DND-41 (cell line): ENCODE data around the gene DDX18.

Experiments
- ATAC-seq: fragments of 200-7000 bp; cut with Tn5 transposase; 3 replicates; pipeline ENCODE4 v1.9.1; 2021; ENCODE audit warnings: low read depth; ENCODE audit not compliant: insufficient read depth
- DNase-seq: peaks from one replicate; pipeline ENCODE4 v3.0.0-alpha.2; 2020
- H2AFZ ChIP-seq: 2 replicates; pipeline ENCODE4 v1.6.0; 2012; ENCODE audit warnings: low read depth, low read length
- H3K27ac ChIP-seq: 2 replicates; pipeline ENCODE4 v1.5.1; 2012; ENCODE audit warnings: low read length, inconsistent platforms
- H3K27me3 ChIP-seq: fragments of 200-600 bp; sonication (generic); 2 replicates; pipeline ENCODE4 v1.6.0; 2012; ENCODE audit warnings: low read length, mild to moderate bottlenecking, inconsistent platforms; ENCODE audit not compliant: insufficient read depth, poor library complexity
- H3K36me3 ChIP-seq: 2 replicates; pipeline ENCODE4 v1.5.1; 2012; ENCODE audit warnings: low read length, inconsistent platforms; ENCODE audit not compliant: insufficient read depth
- H3K4me1 ChIP-seq: 2 replicates; pipeline ENCODE4 v1.5.1; 2012; ENCODE audit warnings: mild to moderate bottlenecking, low read length; ENCODE audit not compliant: insufficient read depth
- H3K4me2 ChIP-seq: 2 replicates; pipeline ENCODE4 v1.6.0; 2012; ENCODE audit warnings: mild to moderate bottlenecking, moderate library complexity, low read length, inconsistent platforms; ENCODE audit not compliant: insufficient read depth
- H3K4me3 ChIP-seq, 2 experiments: fragments of 200-600 bp in 1 of 2; shearing (Covaris generic) in 1 of 2; 2 replicates each; pipeline ENCODE4 v1.5.1; 2012 to 2016; ENCODE audit warnings: inconsistent platforms in 2 of 2, low read length in 2 of 2, mild to moderate bottlenecking in 2 of 2, low read depth in 1 of 2, moderate library complexity in 1 of 2
- H3K79me2 ChIP-seq: 2 replicates; pipeline ENCODE4 v1.6.0; 2012; ENCODE audit warnings: low read length, inconsistent platforms; ENCODE audit not compliant: insufficient read depth
- H3K9ac ChIP-seq: 2 replicates; pipeline ENCODE4 v1.6.0; 2012; ENCODE audit warnings: low read depth, mild to moderate bottlenecking, inconsistent platforms, low read length, moderate library complexity
- H3K9me3 ChIP-seq: 2 replicates; pipeline ENCODE4 v1.5.1; 2012; ENCODE audit warnings: low read length, moderate library complexity, mild to moderate bottlenecking, inconsistent platforms; ENCODE audit not compliant: insufficient read depth, severe bottlenecking
- H4K20me1 ChIP-seq: 2 replicates; pipeline ENCODE4 v1.6.0; 2012; ENCODE audit warnings: low read length; ENCODE audit not compliant: insufficient read depth
- EZH2 ChIP-seq: IDR thresholded peaks from 3 replicates; pipeline ENCODE4 v1.6.1; 2012; ENCODE audit warnings: borderline replicate concordance, low read depth, mild to moderate bottlenecking, moderate library complexity, low read length, inconsistent platforms; ENCODE audit not compliant: severe bottlenecking
- TF ChIP-seq, protein P1 (sequence below): IDR thresholded peaks from 2 replicates; pipeline ENCODE4 v1.5.1; 2012; ENCODE audit warnings: borderline replicate concordance, low read length, moderate library complexity, mild to moderate bottlenecking; ENCODE audit not compliant: poor library complexity, severe bottlenecking; ENCODE audit errors: extremely low read depth

The DDX18 gene

DNA sequence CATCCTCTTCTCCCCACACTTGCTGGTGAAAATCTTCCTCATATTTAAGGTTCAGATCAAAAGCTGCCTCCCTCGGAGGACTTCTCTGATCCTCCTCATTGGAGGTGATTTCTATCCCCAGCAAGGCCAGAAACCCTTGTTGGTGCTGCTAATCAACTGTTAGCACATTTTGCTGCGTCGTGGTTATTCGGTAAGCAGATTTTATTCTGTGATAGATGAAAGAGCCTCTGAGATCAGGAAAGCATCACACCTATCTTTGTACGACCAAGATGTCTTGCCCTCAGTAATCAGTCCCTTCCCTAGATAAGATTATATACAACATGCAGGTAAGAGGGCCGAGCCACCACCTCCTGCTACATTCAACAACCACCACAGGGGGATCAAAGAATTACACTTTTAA lies 40.1 kb downstream of the DDX18 start:
- H3K4me1 ChIP-seq, result no peaks in the 10 kb centered on the region
- no peak overlapping the region for H3K9ac ChIP-seq
- no peak overlapping the region for H2AFZ ChIP-seq
- H3K9me3 ChIP-seq, result no peaks in the 10 kb centered on the region
- TF ChIP-seq EZH2, result no peak
- TF ChIP-seq, protein P1, sequence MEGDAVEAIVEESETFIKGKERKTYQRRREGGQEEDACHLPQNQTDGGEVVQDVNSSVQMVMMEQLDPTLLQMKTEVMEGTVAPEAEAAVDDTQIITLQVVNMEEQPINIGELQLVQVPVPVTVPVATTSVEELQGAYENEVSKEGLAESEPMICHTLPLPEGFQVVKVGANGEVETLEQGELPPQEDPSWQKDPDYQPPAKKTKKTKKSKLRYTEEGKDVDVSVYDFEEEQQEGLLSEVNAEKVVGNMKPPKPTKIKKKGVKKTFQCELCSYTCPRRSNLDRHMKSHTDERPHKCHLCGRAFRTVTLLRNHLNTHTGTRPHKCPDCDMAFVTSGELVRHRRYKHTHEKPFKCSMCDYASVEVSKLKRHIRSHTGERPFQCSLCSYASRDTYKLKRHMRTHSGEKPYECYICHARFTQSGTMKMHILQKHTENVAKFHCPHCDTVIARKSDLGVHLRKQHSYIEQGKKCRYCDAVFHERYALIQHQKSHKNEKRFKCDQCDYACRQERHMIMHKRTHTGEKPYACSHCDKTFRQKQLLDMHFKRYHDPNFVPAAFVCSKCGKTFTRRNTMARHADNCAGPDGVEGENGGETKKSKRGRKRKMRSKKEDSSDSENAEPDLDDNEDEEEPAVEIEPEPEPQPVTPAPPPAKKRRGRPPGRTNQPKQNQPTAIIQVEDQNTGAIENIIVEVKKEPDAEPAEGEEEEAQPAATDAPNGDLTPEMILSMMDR, result no peak
- no peak overlapping the region for H3K4me2 ChIP-seq
- H3K79me2 ChIP-seq, result no peaks in the 10 kb centered on the region
- DNase-seq (no peak), ATAC-seq (no peak)
- no peak overlapping the region for H3K27ac ChIP-seq
- H4K20me1 ChIP-seq, result no peaks in the 10 kb centered on the region
- H3K36me3 ChIP-seq, result no peaks in the 10 kb centered on the region
- no peak overlapping the region for H3K4me3 ChIP-seq
- H3K27me3 ChIP-seq, result peaks cover 15% of the 10 kb centered on the region

GRCh38 chr2:117855886-117856285 lies 41.4 kb downstream of the DDX18 start:
- Histone ChIP-seq H3K36me3 (no peaks in the 10 kb centered on the region), H4K20me1 (no peaks in the 10 kb centered on the region), H3K9me3 (no peaks in the 10 kb centered on the region), H3K9ac (no peak overlapping the region), H2AFZ (no peak overlapping the region), H3K4me2 (no peak overlapping the region), H3K27me3 (peaks cover 12% of the 10 kb centered on the region), H3K4me3 (no peak overlapping the region), H3K27ac (no peak overlapping the region), H3K4me1 (no peaks in the 10 kb centered on the region), H3K79me2 (no peaks in the 10 kb centered on the region)
- ATAC-seq (no peak), DNase-seq (no peak)
- TF ChIP-seq, protein P1, result no peak
- no peak for TF ChIP-seq EZH2

- Histone ChIP-seq H3K4me1 (no peaks in the 10 kb centered on the region), H3K4me3 (no peak overlapping the region), H3K27ac (no peak overlapping the region), H3K9me3 (no peaks in the 10 kb centered on the region), H3K79me2 (no peaks in the 10 kb centered on the region), H4K20me1 (no peaks in the 10 kb centered on the region), H2AFZ (no peak overlapping the region), H3K36me3 (no peaks in the 10 kb centered on the region), H3K27me3 (peaks cover 4% of the 10 kb centered on the region), H3K4me2 (no peak overlapping the region), H3K9ac (no peak overlapping the region)
- TF ChIP-seq EZH2, result no peak
- TF ChIP-seq, protein P1, result no peak
- no peak for ATAC-seq
- DNase-seq, result no peak
Observed at GRCh38 chr2:117856415-117857210, 42.1 kb downstream of the DDX18 start.
